Suprapubic skin (tissue), 4 donors: ENCODE measurements around the gene ESR2. TPM values are rescaled to one million over a fixed set of nuclear protein-coding genes. Genes with fewer than 3 reads are reported as not detected.

Experiments used
- DNase-seq, 2 donors: peaks; one replicate each; pipeline ENCODE4 v3.0.0-alpha.2; 2019; ENCODE audit warnings: low spot score in 2 of 2
- H3K27ac ChIP-seq: fragments of 200-600 bp; sonication (generic); one replicate; pipeline ENCODE4 v1.5.1; 2019
- H3K27me3 ChIP-seq: fragments of 200-600 bp; sonication (generic); one replicate; pipeline ENCODE4 v1.5.1; 2019
- H3K36me3 ChIP-seq: fragments of 200-600 bp; sonication (generic); one replicate; pipeline ENCODE4 v1.5.1; 2019
- H3K4me1 ChIP-seq: fragments of 200-600 bp; sonication (generic); one replicate; pipeline ENCODE4 v1.5.1; 2019
- H3K4me3 ChIP-seq: fragments of 200-600 bp; sonication (generic); one replicate; pipeline ENCODE4 v1.5.1; 2019; ENCODE audit warnings: mild to moderate bottlenecking
- H3K9me3 ChIP-seq: fragments of 200-600 bp; sonication (generic); one replicate; pipeline ENCODE4 v1.5.1; 2019
- CTCF ChIP-seq, 2 donors: fragments of 200-600 bp in 1 of 2; fragments of 450-650 bp in 1 of 2; sonication (generic) in 1 of 2; IDR thresholded peaks; one replicate each; pipeline ENCODE4 v1.5.1; 2016 to 2019; ENCODE audit warnings: antibody characterized with exemption in 2 of 2, mild to moderate bottlenecking in 1 of 2, moderate library complexity in 1 of 2
- EP300 ChIP-seq: sonication (generic); formaldehyde crosslinking; IDR thresholded peaks from one replicate; pipeline ENCODE4 v1.6.1; 2017; ENCODE audit warnings: antibody characterized with exemption
- POLR2A ChIP-seq, 2 donors: fragments of 450-650 bp; IDR thresholded peaks; one replicate each; pipeline ENCODE4 v1.6.1; 2017; ENCODE audit warnings: antibody characterized with exemption in 2 of 2, mild to moderate bottlenecking in 2 of 2, moderate library complexity in 2 of 2
- POLR2AphosphoS5 ChIP-seq, 3 donors: sonication (generic); formaldehyde crosslinking; IDR thresholded peaks; one replicate each; pipeline ENCODE4 v1.6.1; 2017; ENCODE audit warnings: antibody characterized with exemption in 3 of 3
- WGBS: methylation state at CpG from one replicate; pipeline ENCODE4 v1.1.5; 2018; 5-methylcytosine and 5-hydroxymethylcytosine counted together
- total RNA-seq, 4 donors: library from RNA; depleted of rRNA; stranded (reverse); fragments of >200 nt; gene quantifications; one replicate each; pipeline ENCODE4 v1.1.0, GENCODE V29; 2016

ESR2 gene
- total RNA-seq, 4 donors from 2014 or later: 0.38 to 1.4 (median 1.1) TPM; not detected in 1

GRCh38 chr14:64203366-64204006 lies 90.7 kb downstream of the ESR2 start:
- H3K4me3 ChIP-seq: no peak overlapping the region
- WGBS: 97% methylated on average over 4 of the region's 4 CpGs

DNA sequence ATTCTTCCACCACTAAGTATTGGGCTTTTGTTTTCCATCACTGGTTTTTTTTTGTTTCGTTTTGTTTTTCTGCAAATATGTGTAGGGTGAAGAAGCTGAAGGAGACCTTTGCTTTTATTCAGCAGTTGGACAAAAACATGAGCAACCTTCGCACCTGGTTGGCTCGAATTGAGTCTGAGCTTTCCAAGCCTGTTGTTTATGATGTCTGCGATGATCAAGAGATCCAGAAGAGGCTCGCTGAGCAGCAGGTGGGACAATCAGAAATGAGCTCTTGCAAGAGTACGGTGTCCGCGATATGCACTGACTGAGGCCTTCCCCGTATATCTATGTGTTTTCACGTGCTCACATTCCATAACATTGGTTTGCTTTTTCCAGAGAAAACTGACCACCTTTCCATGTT lies 91.5 kb downstream of the ESR2 start:
- peaks cover 9% of the 10 kb centered on the region for H3K4me1 ChIP-seq
- no peaks in the 10 kb centered on the region for H3K9me3 ChIP-seq
- H3K27ac ChIP-seq: no peak overlapping the region
- no peak for TF ChIP-seq POLR2A (IDR thresholded peaks at IDR 0.05)
- no peak for TF ChIP-seq CTCF (IDR thresholded peaks at IDR 0.05)
- 93% methylated on average over 10 of the region's 10 CpGs for WGBS
- no peak for DNase-seq
- no peak overlapping the region for H3K4me3 ChIP-seq
- no peaks in the 10 kb centered on the region for H3K27me3 ChIP-seq
- peaks cover 17% of the 10 kb centered on the region for H3K36me3 ChIP-seq

More at GRCh38 chr14:64203366-64204006, 90.7 kb downstream of the ESR2 start:
- Histone ChIP-seq H3K4me1 (peaks cover 9% of the 10 kb centered on the region), H3K9me3 (no peaks in the 10 kb centered on the region), H3K36me3 (peaks cover 23% of the 10 kb centered on the region), H3K27ac (no peak overlapping the region), H3K27me3 (no peaks in the 10 kb centered on the region)
- DNase-seq: no peak
- TF ChIP-seq POLR2A (IDR thresholded peaks at IDR 0.05): no peak
- no peak for TF ChIP-seq EP300

- no peak overlapping the region for H3K27ac ChIP-seq
- no peaks in the 10 kb centered on the region for H3K9me3 ChIP-seq
- TF ChIP-seq POLR2A (IDR thresholded peaks at IDR 0.05): no peak
- no peak for TF ChIP-seq CTCF (IDR thresholded peaks at IDR 0.05)
- no peak for TF ChIP-seq POLR2AphosphoS5 (IDR thresholded peaks at IDR 0.05)
- TF ChIP-seq EP300: no peak
- no peak for DNase-seq
- no peak overlapping the region for H3K4me3 ChIP-seq
- H3K4me1 ChIP-seq: peaks cover 9% of the 10 kb centered on the region
- H3K36me3 ChIP-seq: peaks cover 17% of the 10 kb centered on the region
- 96% methylated on average over 16 of the region's 18 CpGs for WGBS
- H3K27me3 ChIP-seq: no peaks in the 10 kb centered on the region
Measured at GRCh38 chr14:64201921-64202545, 92.1 kb downstream of the ESR2 start.

- Histone ChIP-seq H3K4me1 (peaks cover 9% of the 10 kb centered on the region), H3K27ac (no peak overlapping the region), H3K27me3 (no peaks in the 10 kb centered on the region), H3K9me3 (no peaks in the 10 kb centered on the region), H3K4me3 (no peak overlapping the region), H3K36me3 (peaks cover 17% of the 10 kb centered on the region)
- TF ChIP-seq POLR2A (IDR thresholded peaks at IDR 0.05) (no peak), CTCF (IDR thresholded peaks at IDR 0.05) (no peak), EP300 (no peak), POLR2AphosphoS5 (IDR thresholded peaks at IDR 0.05) (no peak)
- WGBS: 69% methylated on average over 7 of the region's 7 CpGs
- DNase-seq: no peak
Measured at GRCh38 chr14:64201296-64201695, 92.9 kb downstream of the ESR2 start.

DNA sequence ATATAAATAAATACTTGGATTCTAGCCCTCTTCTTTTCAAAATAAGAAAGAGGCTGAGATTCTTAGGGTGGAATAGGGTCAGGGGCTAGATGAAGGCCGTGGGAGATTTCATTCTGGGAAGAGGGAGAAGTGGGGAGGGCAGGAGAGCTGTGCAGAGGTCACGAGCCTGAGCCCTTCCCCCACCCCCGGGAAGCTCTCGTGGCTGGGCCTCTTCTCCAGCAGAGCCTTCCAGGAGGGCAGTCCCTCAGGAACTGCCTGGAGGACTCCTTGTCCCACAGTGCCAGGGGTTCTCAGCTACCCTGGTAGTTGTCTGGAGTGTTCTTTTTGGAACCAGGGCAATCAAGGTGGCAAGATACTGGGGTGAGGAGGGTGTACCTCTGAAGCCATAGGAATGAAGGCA lies 94.0 kb downstream of the ESR2 start:
- TF ChIP-seq POLR2AphosphoS5 (IDR thresholded peaks at IDR 0.05) (no peak), POLR2A (IDR thresholded peaks at IDR 0.05) (no peak), EP300 (no peak), CTCF (IDR thresholded peaks at IDR 0.05) (no peak)
- no peak for DNase-seq
- Histone ChIP-seq H3K9me3 (no peaks in the 10 kb centered on the region), H3K36me3 (peaks cover 17% of the 10 kb centered on the region), H3K4me1 (peaks cover 9% of the 10 kb centered on the region), H3K4me3 (no peak overlapping the region), H3K27ac (no peak overlapping the region), H3K27me3 (no peaks in the 10 kb centered on the region)
- whole genome bisulfite sequencing: 45% methylated on average over 4 of the region's 4 CpGs
